Measurements from ENCODE around the gene ACMSD.

Gene ACMSD

DNA sequence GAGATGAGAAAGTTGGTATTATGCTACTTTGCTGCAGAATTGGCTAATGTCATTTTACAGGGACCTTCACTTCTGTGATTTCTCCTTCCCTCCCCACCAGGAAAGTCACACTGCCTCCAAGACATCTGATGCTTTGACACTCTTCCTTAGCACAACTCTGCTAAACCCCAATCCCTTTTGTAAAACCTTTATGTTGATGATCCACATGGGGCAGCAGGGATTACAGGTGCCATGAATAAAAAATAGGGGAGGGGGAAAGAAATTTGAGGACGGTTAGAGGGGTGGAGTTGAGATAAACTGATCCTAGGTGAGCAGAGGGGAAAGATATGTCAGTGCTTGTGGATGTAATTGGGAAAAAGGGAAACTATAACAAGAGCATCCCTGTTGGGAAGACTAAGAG is 106.6 kb downstream of the ACMSD start:
- no peak for DNase-seq (ENCODE audit: low read depth in 2 of 2, low spot score in 1 of 2)

DNA sequence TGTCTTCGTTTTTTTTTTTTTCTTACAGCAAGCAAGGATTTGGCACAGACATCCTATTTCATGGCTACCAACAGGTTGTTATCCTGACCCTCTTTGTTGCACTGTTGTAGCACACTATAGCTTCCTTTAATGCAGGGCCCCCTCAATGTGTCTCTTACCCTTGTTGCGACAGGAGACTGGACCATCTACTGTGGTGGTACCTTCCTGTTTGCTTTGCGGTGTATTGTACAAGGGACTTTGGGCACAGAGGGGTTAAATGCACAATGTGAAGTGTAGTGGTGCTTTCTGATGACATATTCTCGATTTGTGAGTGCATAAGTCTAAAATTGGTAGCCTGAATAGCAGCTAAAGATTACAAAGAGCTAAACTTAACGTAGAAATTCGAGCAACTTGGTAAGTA is 107.7 kb downstream of the ACMSD start:
- no peak for DNase-seq (ENCODE audit: low read depth in 2 of 2, low spot score in 1 of 2)

DNA sequence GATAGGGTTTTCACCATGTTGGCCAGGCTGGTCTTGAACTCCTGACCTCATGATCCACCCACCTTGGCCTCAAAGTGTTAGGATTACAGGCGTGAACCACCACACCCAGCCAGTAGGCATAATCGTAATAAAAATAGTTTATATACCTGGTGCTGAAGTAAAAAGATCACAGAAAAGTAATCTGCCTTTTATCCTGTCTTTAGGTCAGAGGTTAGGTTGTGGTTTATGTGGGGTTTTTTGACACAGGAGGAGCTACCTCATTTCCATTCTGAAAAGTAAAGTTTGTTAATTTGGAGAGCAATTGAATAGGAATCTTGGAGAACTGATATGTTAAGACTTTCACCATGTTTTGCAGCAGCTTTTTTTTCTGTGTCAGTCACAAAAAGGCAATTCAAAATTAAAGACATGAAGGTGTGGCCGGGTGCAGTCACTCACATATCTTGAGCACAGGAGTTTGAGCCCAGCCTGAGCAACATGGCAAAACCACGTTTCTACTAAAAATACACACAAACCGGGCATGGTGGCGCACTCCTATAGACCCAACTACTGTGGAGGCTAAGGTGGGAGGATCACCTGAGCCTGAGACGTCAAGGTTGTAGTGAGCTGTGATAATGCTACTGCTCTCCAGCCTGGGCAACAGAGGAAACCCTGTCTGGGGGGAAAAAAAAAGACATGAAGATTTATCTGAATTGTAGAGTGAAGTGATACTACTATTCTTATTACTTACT is 111.7 kb downstream of the ACMSD start:
- no peak for DNase-seq (ENCODE audit: low read depth in 2 of 2, low spot score in 1 of 2)

DNA sequence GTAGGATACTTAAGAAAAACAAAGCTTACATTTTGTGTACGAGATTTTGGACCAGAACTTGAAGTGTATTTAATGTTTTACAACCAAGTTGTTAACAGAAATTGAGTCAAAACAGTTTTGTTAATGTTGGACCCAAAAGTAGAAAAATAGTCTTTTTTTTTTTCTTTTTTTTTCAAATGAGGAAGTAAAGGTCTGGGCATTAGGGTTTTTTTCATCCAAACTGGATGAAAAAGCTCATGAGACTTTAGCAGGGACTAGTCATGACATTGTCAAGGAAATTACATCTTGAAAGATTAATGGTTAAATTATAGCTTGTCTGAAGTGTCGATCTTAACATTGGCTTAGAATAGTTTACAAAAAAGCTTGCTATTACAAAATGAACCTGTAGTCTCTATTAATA is 112.5 kb downstream of the ACMSD start:
- no peak for DNase-seq (ENCODE audit: low read depth in 2 of 2, low spot score in 1 of 2)
